NCI-H1436 treated with DMSO at 0.1 percent for 48 hours (cell line): ENCODE results near the gene UBB.
A peak's percentile ranks its signal among the peaks of the same experiment; 100 is the strongest.

Experiments used
- DNase-seq: peaks from one replicate; lab custom pipeline; 2025; lab: John Stamatoyannopoulos, UW

The UBB gene

GRCh38 chr17:16380640-16381495 lies at the start of gene UBB:
Gene UBB (plus strand): TSS chr17:16381091. CDS start chr17:16381908, 817 bp downstream.
- DNase-seq, result peak; percentile 94

GRCh38 chr17:16338391-16338790 lies 42.5 kb upstream of the UBB start:
- DNase-seq, result no peak

- DNase-seq, result no peak
Measured at GRCh38 chr17:16339402-16339801, 41.5 kb upstream of the UBB start.

GRCh38 chr17:16339959-16340358 lies 40.9 kb upstream of the UBB start:
- no peak for DNase-seq

DNA sequence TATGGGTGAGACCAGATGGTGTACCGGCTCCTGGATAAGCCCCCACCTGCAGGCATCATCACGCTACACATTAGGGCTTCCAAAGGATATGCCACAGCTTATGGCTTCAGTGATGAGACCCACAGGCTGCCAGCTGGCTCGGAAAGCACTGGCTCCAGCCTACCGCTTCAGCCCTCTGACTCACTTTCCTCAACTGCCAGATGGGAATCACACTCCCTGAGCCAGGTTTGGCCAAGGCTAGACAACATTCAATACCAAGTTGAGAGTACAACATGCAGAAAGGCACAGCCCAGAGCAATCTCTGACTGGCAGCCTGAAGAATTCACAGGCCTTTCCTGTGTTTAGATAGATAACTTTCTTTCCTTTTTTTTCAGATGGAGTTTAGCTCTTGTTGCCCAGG lies 37.9 kb upstream of the UBB start:
- DNase-seq, result no peak

DNA sequence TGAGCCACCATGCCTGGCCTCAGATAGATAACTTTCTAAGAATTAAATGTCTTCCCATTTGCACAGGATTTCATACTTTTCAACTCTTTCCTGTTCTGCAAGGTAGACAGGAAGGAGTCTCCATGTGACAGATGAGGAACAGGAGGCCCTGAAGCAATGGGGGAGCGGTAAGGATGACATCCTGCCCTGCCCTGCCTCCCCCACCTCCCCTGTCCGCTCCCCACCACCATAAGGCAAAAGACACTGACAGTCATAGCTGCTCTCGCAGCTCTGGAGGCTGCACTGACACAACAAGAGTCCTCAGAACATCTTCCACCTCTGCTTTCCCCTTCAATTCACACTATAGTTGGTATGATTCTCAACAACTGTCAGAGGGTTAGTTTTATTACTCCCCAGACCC lies 37.3 kb upstream of the UBB start:
- DNase-seq, result no peak

DNA sequence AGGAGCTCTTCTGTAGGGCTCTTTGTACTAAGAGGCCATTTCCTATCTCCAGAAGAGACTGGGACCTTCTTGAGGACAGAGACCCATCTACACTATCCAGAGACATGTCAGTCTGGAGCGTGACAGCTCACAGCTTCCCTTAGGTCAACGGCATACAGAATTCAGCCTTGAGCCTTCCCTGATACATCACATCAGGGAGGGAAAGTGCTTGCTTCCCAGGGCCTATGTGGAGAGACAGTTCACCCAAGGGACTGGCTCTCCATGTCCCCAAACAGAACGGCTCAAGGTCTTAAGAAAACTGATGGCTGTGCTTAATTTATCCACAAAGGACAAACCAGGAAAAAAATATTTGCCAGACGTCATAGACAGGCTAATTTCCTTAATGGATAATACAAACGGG lies 35.3 kb upstream of the UBB start:
- DNase-seq, result no peak

- no peak for DNase-seq
Measured at GRCh38 chr17:16346721-16347271, 34.1 kb upstream of the UBB start.

DNA sequence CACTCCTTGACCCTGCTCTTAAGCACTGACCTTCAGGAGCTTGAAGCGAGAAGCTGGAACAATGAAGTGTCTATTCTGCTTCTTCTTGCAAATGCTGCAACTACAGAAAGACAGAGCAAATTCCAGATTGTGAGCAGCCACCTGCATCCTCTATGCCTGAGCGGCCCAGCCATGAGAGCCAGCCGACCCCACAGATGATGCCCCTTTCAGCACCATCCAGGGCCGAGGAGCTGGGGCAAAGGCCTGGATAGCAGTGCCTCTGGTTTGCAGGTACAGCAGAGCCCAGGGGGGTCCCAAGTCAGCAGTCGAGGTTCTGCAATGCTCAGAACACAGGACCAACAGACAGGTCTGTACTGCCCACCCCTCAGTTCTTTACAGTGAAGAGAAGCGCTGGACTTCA lies 32.3 kb upstream of the UBB start:
- no peak for DNase-seq

GRCh38 chr17:16349431-16349830 lies 31.5 kb upstream of the UBB start:
- no peak for DNase-seq

DNA sequence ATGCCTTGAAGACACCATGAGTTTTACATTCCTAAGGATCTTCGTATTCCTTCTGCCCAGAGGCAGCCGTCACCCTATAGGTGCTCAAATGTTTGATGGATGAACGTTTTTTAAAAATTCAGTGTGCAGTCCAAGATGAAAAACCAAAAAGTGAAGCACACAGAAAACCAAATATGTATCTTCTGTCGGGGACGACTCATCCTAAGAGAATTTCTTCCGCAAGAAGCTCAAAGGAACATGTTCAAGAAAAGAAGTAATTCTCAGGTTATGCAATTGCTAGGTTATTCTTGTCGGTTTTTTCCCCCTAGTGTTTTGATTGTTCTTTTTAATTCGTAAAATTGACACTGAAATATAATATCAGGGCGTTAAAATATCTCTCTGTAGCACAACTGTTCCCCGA lies 29.1 kb upstream of the UBB start:
- no peak for DNase-seq

DNA sequence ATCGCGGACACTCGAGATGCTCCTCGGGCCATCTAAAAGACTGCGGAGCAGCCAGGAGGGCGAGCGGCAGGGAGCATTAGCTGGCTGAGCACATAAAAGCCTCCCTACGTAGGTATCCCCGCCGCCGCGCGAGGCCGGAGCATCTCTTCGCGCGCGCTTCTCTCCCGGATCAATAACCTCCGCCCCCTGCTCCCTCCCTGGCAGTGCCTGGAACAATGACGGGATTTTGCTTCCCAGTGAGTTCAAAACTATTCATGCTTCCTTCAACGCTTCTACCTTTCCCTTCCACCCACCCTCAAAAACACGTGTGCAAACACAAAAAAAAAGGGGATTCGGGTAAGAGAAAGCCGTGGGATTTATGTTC lies 28.6 kb upstream of the UBB start:
- no peak for DNase-seq

DNA sequence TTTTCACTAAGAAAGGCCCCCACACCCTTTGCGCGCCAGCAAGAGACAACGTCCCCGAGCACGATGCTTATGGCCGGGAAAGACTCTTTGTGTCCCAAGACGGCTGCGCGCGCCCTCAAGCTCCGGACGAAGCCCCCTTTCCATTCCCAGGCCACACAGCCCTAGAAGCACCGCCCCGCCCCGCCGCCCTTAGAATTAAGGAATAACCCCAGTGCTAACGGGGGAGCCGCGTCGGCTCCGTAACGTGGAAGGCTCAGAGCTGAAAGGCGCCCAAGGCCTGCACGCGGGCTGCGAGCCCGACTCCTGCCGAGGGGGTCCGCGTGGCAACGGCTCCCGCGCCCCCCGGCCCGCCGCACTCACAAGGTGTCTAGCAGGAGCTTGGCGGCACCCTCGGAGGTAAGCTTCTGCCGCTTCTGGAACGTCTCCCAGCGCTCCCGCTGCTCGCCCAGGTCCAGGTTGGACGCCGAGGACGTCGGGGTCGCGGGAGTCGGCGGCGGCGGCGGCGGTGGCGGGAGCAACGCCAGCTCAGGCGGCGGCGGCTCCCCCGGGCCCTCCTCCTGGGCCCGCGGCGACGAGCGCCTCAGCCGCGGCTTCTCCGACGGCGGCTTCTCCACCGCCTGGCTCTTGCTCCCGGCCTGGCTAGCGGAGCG lies 28.1 kb upstream of the UBB start:
- no peak for DNase-seq

DNA sequence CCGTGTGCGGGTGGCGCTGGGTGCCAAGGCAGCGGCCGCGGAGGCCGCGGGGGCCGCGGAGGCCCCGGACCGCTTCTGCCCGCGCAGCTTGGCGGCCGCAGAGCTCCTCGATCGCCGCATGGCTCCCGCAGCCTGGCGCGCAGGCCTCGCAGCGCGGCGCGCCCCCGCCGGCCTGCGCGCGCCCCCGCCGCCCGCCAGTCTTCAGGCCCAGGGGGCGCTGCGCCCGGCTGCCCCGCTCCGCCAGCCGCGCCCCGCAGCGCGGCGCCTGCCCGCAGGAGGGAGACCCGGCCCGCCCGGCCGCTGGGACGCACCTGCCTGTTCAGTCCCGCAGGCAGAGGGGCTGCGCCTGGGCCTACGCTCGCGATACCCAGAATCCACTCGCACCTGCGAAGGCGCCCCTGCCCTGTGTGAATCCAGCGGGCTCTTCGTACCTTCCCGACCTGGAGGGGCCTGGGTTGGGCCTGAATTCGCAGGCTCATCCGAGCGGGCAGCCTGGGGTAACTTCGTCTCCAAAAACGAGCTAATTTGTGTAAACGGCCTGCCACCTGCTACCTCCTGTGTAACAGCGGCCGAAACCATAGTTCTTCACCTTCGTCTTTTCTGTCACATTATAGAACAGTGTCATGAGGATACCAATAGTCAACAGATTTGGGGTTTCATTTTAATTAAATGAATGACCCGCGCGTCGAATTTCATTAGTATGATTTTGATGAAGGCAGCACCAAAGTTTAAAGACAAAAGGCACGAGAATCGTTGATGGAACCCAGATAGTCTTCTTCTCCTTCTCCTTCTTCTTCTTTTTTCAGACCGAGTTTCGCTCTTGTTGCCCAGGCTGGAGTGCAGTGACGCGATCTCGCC lies 27.3 kb upstream of the UBB start, which contains the start of gene CENPV:
Gene CENPV, minus strand, starts transcription at position 153 of the 858 bp plus-strand sequence. Its CDS starts 33 bp downstream, at position 120.
- DNase-seq, result no peak

GRCh38 chr17:16354585-16354984 lies 26.3 kb upstream of the UBB start:
- DNase-seq, result no peak

GRCh38 chr17:16358394-16358793 lies 22.5 kb upstream of the UBB start:
- no peak for DNase-seq

GRCh38 chr17:16361874-16362273 lies 19.0 kb upstream of the UBB start:
- DNase-seq, result no peak

GRCh38 chr17:16363749-16364536 lies 16.9 kb upstream of the UBB start:
- peak; percentile 32 for DNase-seq

DNA sequence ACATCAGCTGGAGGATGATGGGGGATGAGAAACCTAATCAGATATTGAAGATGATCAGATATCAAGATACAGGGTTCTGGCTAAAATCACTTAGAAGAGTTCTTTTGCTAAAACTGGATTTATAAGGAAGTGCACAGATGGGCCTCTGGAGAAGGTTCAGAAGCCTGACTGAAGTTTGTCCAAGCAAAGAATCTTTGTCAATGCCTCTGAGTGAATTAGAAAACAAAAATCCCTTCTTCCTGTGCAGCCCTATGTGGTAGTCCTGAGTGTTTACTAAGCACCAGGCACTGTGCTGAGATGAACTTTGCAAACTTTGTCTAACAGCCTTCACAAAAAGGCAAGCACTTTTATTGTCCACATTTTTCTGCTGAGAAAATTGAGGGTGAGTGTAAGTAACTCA lies 16.3 kb upstream of the UBB start:
- DNase-seq, result no peak

GRCh38 chr17:16371742-16372141 lies 9.1 kb upstream of the UBB start:
- DNase-seq, result peak; percentile 5

DNA sequence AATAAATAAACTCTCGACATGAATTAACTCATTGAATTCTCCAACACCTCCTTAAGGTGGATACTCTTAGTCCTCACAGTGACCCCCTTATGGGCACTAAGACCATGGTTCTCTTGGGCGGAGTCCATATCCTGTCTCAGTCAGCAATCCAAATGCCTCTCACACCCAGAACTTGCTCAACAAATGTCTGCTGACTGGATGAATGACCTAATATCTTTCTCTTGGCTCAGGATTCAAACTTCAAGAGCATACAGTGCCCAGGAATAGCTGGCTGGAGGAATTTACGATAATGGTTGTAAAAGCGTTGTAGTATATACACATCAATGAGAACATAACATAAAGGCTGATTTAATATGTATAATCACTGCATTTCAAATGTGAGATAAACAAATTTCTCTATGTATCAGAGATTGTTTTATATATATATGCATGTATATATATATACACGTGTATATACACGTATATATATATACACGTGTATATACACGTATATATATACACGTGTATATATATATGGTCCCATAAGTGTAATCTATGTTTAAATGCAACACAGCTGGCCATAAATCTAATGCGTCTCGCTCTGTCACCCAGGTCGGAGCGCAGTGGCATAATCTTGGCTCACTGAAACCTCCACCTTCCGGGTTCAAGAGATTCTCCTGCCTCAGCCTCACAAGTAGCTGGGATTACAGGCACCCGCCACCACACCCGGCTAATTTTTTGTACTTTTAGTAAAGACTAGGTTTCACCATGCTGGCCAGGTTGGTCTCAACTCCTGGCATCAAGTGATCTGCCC lies 6.5 kb upstream of the UBB start:
- DNase-seq, result no peak
